MCF 10A (cell line): ENCODE measurements around the gene TNFSF12. TPM values are rescaled to one million over a fixed set of nuclear protein-coding genes. Genes with fewer than 3 reads are reported as not detected.

Source experiments
- BruUV-seq: library from RNA; stranded (reverse); fragments of 400-500 nt; replicated peaks from 2 replicates; lab custom pipeline; 2021; lab: Mats Ljungman, UMichigan
- CTCF ChIA-PET: fragments of 300-600 bp; sonication (Branson Sonifier 250); formaldehyde crosslinking; extraction: SDS; loops from one replicate; lab custom pipeline; 2021; ENCODE audit warnings: antibody characterized with exemption, inconsistent platforms; lab: Yijun Ruan, JAX
- POLR2A ChIA-PET: fragments of 300-600, 350-650 bp; sonication (Branson Sonifier 250); formaldehyde crosslinking; extraction: SDS; loops from one replicate; lab custom pipeline; 2020; ENCODE audit warnings: antibody characterized with exemption, inconsistent platforms; lab: Yijun Ruan, JAX
- DNase-seq: peaks from one replicate; pipeline ENCODE4 v3.0.0-alpha.2; 2018; ENCODE audit not compliant: unreplicated experiment
- H3K27ac Mint-ChIP-seq: one replicate; pipeline ENCODE4 v1.8.0; 2022; ENCODE audit warnings: mild to moderate bottlenecking, low read depth, mixed read lengths; ENCODE audit not compliant: unreplicated experiment
- H3K27me3 Mint-ChIP-seq: one replicate; pipeline ENCODE4 v1.8.0; 2022; ENCODE audit warnings: mixed read lengths; ENCODE audit not compliant: insufficient read depth, unreplicated experiment
- H3K36me3 Mint-ChIP-seq: one replicate; pipeline ENCODE4 v1.8.0; 2022; ENCODE audit warnings: mild to moderate bottlenecking, moderate library complexity, mixed read lengths; ENCODE audit not compliant: insufficient read depth, unreplicated experiment
- H3K4me1 Mint-ChIP-seq: one replicate; pipeline ENCODE4 v1.8.0; 2022; ENCODE audit warnings: mixed read lengths; ENCODE audit not compliant: insufficient read depth, unreplicated experiment
- H3K4me3 Mint-ChIP-seq: one replicate; pipeline ENCODE4 v1.8.0; 2022; ENCODE audit warnings: mild to moderate bottlenecking, moderate library complexity, mixed read lengths; ENCODE audit not compliant: unreplicated experiment
- H3K9me3 Mint-ChIP-seq: one replicate; pipeline ENCODE4 v1.8.0; 2022; ENCODE audit warnings: mixed read lengths; ENCODE audit not compliant: unreplicated experiment
- CTCF ChIP-seq: fragments of 200-600 bp; IDR thresholded peaks from one replicate; pipeline ENCODE4 v1.8.0; 2022; ENCODE audit warnings: antibody characterized with exemption, mild to moderate bottlenecking; ENCODE audit not compliant: unreplicated experiment
- intact Hi-C: fragments of 100-400 bp; cut with micrococcal nuclease; formaldehyde crosslinking; loops from 2 replicates; pipeline ENCODE4 v1.14.1; 2022
- total RNA-seq: library from RNA; stranded (reverse); gene quantifications from 2 replicates; pipeline ENCODE4 v1.2.3, GENCODE V29; 2022

TNFSF12 gene
- total RNA-seq, 1 experiment from 2014 or later: 3.9 TPM

- intact Hi-C loops: loop anchor here (1.0 kb wide), 6 partner anchors 29 to 280 kb away; partner anchors contain the start of gene POLR2A
- no TSS peak for BruUV-seq
- Mint-ChIP-seq H3K27ac (peak overlapping the region; percentile 91), H3K27me3 (no peaks in the 10 kb centered on the region), H3K36me3 (peaks cover 24% of the 10 kb centered on the region), H3K4me3 (peak overlapping the region; percentile 81), H3K9me3 (no peaks in the 10 kb centered on the region), H3K4me1 (peaks cover 42% of the 10 kb centered on the region)
- peak; percentile 37 for TF ChIP-seq CTCF
- DNase-seq: no peak
- CTCF ChIA-PET: interaction anchor here (0.6 to 7.1 kb wide), 57 partner anchors 10 to 600 kb away, joined by 3 to 123 read pairs (median 4); partner anchors contain the start of genes CD68, CHRNB1, TMEM102 and TMEM95
- POLR2A ChIA-PET: interaction anchor here (0.6 to 6.0 kb wide), 50 partner anchors 9 to 319 kb away, joined by 3 to 71 read pairs (median 5); partner anchors contain the start of genes CD68, GPS2, MPDU1 and NEURL4
These were observed 11.5 kb downstream of the TNFSF12 start for GRCh38 chr17:7560172-7561027.

- TSS peak; percentile 61 for BruUV-seq
- peaks cover 42% of the 10 kb centered on the region for H3K4me1 Mint-ChIP-seq
- peak; percentile 92 for DNase-seq
- peak; percentile 88 for TF ChIP-seq CTCF
- CTCF ChIA-PET: interaction anchor here (0.6 to 7.1 kb wide), 56 partner anchors 9 to 599 kb away, joined by 3 to 123 read pairs (median 4); partner anchors contain the start of genes CD68, CHRNB1, TMEM95 and TP53
- peaks cover 31% of the 10 kb centered on the region for H3K36me3 Mint-ChIP-seq
- peak overlapping the region; percentile 81 for H3K4me3 Mint-ChIP-seq
- no peaks in the 10 kb centered on the region for H3K9me3 Mint-ChIP-seq
- peak overlapping the region; percentile 91 for H3K27ac Mint-ChIP-seq
- no peaks in the 10 kb centered on the region for H3K27me3 Mint-ChIP-seq
- intact Hi-C loops: loop anchor here (1.0 kb wide), 6 partner anchors 28 to 281 kb away; partner anchors contain the start of gene POLR2A
- POLR2A ChIA-PET: interaction anchor here (0.6 to 6.0 kb wide), 48 partner anchors 9 to 516 kb away, joined by 3 to 71 read pairs (median 5); partner anchors contain the start of genes CD68, GPS2, MPDU1 and NEURL4
These were observed 12.2 kb downstream of the TNFSF12 start for GRCh38 chr17:7561028-7561575.

GRCh38 chr17:7561589-7562207 lies 12.8 kb downstream of the TNFSF12 start, which contains the start of gene SENP3:
TSS of gene SENP3 (plus strand) at chr17:7561919. CDS start at chr17:7563077, 1,158 bp downstream.
- intact Hi-C loops: loop anchor here (1.0 kb wide), 6 partner anchors 28 to 281 kb away; partner anchors contain the start of gene POLR2A
- peaks cover 37% of the 10 kb centered on the region for H3K36me3 Mint-ChIP-seq
- TF ChIP-seq CTCF: no peak
- H3K27ac Mint-ChIP-seq: peak within 1 kb of the TSS; percentile 91
- BruUV-seq: no TSS peak
- peak within 1 kb of the TSS; percentile 81 for H3K4me3 Mint-ChIP-seq
- no peaks in the 10 kb centered on the region for H3K27me3 Mint-ChIP-seq
- H3K9me3 Mint-ChIP-seq: no peaks in the 10 kb centered on the region
- peak; percentile 83 for DNase-seq
- ChIA-PET CTCF (interaction anchor here (0.6 to 7.1 kb wide), 32 partner anchors 14 to 235 kb away, joined by 3 to 123 read pairs (median 7); partner anchors contain the start of genes CD68, CHRNB1, TMEM95 and TP53), POLR2A (interaction anchor here (0.8 to 6.0 kb wide), 34 partner anchors 11 to 516 kb away, joined by 3 to 71 read pairs (median 6); partner anchors contain the start of genes CD68, GPS2, MPDU1 and NEURL4)
- peaks cover 42% of the 10 kb centered on the region for H3K4me1 Mint-ChIP-seq
